Testis (tissue), 2 donors: Measurements from ENCODE around the gene CLK3.

Experiments
- POLR2A ChIP-seq: fragments of 450-650 bp; IDR thresholded peaks from one replicate; pipeline ENCODE4 v1.6.1; 2017; ENCODE audit warnings: antibody characterized with exemption, mild to moderate bottlenecking, moderate library complexity
- TF ChIP-seq, protein P1 (sequence below), 3 experiments: fragments of 450-650 bp in 2 of 3; fragments of 200-600 bp in 1 of 3; sonication (generic) in 1 of 3; IDR thresholded peaks; one replicate each; pipeline ENCODE4 v1.5.1; 2016 to 2019; ENCODE audit warnings: antibody characterized with exemption in 3 of 3, mild to moderate bottlenecking in 2 of 3, moderate library complexity in 1 of 3

DNA sequence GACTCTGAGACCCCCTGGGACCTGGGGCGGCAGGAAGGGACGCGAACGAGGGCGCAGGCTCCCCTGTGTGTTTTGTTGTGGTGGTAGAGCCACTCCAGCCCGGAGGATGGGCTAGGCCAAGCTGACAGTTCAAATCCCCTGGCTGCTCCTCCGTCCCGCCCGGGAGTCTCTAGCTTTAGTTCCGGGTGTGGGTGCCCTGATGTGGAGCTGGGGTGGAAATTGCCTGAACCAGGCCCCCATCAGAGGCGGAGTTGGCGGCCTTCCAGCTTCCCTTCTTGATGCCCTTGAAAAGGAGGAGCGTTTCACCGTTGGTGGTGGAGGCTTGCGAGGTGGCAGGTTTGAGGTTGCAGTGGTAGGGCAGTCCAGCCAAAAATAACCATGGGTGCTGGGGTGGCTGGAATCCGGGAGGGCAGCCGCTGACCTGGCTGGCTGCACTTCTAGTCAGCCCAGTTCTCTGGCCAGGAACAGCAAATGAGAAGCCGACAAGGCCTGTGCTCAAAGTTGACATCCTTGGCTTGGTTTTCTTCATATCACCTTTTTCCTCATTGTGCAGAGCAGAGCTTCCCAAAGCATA lies 817 bp downstream of the CLK3 start:
- TF ChIP-seq POLR2A, result no peak
- TF ChIP-seq, protein P1, sequence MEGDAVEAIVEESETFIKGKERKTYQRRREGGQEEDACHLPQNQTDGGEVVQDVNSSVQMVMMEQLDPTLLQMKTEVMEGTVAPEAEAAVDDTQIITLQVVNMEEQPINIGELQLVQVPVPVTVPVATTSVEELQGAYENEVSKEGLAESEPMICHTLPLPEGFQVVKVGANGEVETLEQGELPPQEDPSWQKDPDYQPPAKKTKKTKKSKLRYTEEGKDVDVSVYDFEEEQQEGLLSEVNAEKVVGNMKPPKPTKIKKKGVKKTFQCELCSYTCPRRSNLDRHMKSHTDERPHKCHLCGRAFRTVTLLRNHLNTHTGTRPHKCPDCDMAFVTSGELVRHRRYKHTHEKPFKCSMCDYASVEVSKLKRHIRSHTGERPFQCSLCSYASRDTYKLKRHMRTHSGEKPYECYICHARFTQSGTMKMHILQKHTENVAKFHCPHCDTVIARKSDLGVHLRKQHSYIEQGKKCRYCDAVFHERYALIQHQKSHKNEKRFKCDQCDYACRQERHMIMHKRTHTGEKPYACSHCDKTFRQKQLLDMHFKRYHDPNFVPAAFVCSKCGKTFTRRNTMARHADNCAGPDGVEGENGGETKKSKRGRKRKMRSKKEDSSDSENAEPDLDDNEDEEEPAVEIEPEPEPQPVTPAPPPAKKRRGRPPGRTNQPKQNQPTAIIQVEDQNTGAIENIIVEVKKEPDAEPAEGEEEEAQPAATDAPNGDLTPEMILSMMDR (IDR thresholded peaks at IDR 0.05), result no peak
